Muscle of back (tissue), 11 donors: Measurements from ENCODE around the gene MKI67. TPM values are rescaled to one million over a fixed set of nuclear protein-coding genes. Genes with fewer than 3 reads are reported as not detected.
"Not testable (repeated sequence)": the region's sequence is repeated elsewhere in the genome, so short reads cannot be mapped to it uniquely, and the experiment has no call there.

Experiments
- DNase-seq, 3 donors: peaks; one replicate each; pipeline versions ENCODE4 v3.0.0 to v3.0.0-alpha.2; 2013
- polyA plus RNA-seq, 10 donors: library from polyadenylated mRNA; unstranded; fragments of 120-200 nt; gene quantifications; one replicate each; pipeline ENCODE4 v1.2.1, GENCODE V29; 2013; ENCODE audit not compliant: insufficient read length in 10 of 10

MKI67 gene
- polyA plus RNA-seq, 10 donors, result 19.5 to 59.7 (median 32.9) TPM

DNA sequence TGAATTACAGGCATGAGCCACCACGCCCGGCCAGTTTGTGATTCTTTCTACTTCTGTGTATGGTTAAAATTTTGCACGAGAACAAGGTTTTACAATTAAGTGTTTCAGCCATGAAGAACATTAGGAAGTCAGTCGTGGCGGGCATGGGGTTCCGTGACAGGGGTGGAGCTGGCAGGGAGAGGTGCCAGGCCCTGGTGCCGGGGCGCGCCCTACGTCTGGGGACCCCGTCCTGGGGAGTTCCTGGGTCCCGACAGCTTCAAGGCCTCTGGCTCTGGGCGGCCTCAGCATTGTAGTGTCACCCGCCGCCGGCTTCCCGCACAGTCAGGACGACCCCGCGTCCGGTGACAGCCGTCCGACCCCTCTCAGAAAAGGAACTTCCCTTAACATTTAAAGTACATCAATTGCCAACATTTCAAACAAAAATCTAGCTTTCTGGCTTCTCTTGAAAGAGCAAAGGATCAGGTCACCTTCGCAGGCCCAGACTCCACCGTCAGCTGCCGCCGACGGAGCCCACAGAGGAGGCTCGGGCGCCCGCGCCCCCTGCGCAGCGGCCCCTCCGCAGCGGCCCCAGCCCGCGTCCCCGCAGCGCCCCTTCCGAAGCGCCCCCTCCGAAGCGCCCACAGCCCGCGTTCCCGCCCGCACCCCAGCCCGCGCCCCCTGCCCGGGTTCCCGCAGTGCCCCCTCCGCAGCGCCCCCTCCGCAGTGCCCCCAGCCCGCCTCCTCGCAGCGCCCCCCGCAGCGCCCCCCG lies 23.2 kb upstream of the MKI67 start:
- no peak for DNase-seq

DNA sequence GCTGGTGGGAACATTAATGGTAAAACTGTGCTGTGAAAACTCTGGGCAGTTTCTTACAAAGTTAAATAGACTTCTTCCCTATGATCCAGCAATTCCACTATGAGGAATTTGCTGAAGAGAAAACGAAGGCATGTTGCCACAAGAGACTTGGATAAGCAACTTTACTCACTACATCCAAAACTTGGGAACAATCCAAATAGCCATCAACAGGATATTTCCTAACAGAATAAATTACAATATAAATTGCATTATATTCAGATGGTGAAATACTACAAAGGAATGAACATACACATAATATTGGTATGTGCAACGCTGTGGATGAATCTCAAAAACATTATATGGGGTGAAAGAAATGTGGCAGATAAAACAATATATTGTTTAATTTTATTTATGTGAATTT lies 21.4 kb upstream of the MKI67 start:
- DNase-seq, result peak; percentile 38 to 93 (median 68)

- no peak for DNase-seq
Measured at GRCh38 chr10:128147064-128147463, 20.8 kb upstream of the MKI67 start.

DNA sequence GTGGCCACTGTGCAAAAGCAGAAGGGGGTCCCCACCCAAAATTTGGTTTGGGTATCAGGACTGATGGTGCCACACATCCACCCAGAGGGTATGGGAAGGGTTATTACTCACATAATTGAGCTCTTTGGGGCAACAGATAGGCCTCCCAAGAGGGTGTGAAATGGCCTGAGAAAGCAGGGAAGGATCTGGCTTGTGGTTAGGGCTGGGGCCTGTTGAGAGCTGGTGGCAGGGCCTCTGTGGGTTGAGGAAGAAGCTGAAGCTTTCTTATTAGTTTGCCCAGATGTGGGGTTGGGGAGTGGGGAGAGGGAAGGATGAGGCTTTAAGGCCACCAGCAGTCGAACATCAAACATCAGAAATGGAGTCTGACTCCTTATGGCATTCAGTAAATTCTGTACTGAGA lies 18.3 kb upstream of the MKI67 start:
- DNase-seq, result no peak

GRCh38 chr10:128143531-128143930 lies 17.3 kb upstream of the MKI67 start:
- DNase-seq, result no peak

GRCh38 chr10:128140425-128140824 lies 14.2 kb upstream of the MKI67 start:
- no peak for DNase-seq

DNA sequence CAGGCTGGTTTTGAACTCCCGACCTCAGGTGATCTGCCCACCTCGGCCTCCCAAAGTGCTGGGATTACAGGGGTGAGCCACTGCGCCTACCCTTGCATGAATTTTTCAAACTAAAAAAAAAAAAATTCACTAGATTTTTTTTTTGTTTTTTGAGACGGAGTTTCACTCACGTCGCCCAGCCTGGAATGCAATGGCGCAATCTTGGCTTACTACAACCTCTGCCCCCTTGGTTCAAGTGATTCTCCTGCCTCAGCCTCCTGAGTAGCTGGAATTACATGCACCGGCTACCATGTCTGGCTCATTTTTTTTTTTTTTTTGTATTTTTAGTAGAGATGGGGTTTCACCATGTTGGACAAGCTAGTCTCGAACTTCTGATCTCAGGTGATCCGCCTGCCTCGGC lies 12.2 kb upstream of the MKI67 start:
- not testable (repeated sequence) for DNase-seq

GRCh38 chr10:128137877-128138276 lies 11.7 kb upstream of the MKI67 start:
- no peak for DNase-seq

GRCh38 chr10:128130051-128130450 lies 3.8 kb upstream of the MKI67 start:
- DNase-seq, result no peak

- DNase-seq, result no peak
Measured at GRCh38 chr10:128128582-128128981, 2.4 kb upstream of the MKI67 start.

- no peak for DNase-seq
Measured at GRCh38 chr10:128125416-128125943, 743 bp downstream of the MKI67 start.

DNA sequence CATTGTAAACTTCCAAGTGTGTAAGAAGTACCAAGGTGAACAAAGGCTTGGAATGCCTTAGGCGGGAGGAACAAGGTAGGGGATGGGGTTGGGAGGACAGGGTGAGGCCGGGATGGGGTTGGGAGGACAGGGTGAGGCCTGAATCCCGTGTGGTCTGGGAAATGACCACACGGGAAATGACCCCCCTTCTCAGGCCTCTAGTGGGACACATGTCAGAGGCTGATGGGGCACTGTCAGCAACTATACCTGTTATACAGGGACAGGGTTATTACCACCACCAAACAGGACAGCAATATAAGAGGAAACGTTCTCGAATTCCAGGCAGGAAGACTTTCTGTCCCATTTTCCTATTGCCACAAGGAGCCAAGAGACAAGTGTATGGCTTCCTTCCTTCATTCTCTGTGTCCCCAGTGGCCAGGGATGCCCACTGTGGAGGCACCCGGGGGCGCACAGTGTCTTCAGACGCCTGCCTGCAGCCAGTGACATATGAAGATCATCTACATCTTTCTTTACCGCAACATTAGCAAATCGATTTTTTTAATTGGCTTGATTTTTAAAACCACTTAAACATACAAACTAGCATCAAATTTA lies 1.3 kb downstream of the MKI67 start:
- no peak for DNase-seq

DNA sequence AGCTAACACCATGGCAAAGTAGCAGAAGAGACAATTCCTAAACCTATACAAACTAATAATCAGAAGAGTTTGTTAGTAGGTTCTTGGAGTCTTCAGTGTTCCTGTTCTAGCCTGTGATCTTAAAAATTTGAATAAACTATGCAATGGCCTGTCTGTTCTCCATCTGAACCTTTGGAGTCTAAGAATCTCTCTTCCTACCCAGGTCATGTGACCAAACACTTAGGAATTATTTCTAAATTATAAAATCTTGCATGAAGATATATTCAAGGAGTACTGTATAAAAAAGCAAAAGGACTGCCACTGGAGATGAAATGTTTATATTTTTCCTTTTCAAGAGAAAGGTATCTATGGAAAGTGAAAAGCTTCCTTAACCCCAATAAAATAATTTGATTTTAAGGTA lies 2.4 kb downstream of the MKI67 start:
- DNase-seq, result no peak

GRCh38 chr10:128122931-128123330 lies 3.3 kb downstream of the MKI67 start:
- no peak for DNase-seq

GRCh38 chr10:128121750-128122412 lies 4.3 kb downstream of the MKI67 start:
- DNase-seq, result no peak

DNA sequence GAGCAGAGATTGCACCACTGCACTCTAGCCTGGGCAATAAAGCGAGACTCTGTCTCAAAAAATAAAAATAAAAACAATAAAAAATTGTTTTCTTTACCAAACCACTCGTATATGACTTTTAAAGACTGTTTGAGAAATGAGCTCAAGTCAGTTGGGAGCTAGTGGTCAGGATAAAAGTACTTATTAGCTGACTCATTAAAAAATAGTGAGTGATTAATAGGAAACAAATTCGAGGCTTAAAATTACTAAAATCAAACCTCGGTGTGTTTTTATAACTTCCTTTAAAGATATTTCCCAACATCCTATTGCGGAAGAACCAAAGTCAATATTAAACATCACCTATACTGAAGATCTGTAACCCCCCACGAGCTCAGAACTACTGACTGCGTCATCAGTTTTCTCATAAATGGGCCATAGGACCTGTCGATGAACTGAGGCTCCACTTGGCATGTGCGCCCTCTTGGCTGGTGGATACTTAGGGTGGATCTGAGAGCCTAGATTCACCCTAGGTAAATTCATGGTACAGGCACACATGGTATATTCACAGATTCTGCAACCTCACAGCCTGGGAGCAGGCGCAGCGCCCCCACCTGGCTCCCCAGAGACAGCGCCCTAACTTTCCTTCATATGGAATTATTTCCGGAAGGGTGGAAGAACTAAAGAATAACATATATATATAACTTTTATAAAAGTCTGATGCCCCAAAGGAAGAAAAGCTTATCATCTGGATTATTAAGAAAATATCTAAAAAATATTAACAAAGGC lies 9.2 kb downstream of the MKI67 start:
- no peak for DNase-seq

DNA sequence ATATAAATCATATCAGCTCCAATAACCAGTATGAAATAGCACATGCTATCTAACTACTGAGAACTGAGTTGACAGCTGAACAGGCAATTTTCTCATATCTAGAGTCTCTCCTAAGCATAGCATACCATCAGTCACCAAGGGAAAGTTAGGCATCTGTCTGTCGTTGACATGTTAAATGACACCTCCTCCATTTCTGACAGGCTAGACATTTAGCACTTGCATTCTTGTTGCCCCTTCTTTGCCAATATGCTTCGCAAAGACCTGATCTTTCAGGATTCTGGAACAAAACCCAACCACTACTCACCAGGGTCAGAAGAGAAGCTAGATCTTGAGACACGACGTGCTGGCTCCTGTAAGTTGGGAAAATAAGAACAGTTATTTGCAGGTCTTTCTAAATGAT lies 10.0 kb downstream of the MKI67 start:
- no peak for DNase-seq

GRCh38 chr10:128115356-128115755 lies 10.9 kb downstream of the MKI67 start:
- DNase-seq, result no peak

DNA sequence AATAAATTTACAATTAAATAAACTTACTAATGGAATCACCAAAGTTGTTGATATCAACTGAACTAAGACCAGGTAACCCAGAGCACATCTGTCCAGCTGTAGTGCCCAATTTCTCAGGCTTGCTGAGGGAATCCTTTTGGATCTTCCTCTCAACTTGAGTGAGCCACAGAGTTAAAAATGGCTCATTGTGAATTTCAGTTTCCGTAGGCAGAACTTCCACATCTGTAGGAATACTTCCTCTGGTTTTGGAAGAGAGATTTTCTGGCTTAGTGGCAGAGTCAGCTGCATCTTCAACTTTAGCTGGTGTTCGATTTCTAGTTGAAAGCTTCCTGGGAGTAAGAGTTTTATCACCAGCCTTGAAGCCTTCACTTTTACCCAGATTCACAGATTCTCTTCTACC lies 11.3 kb downstream of the MKI67 start:
- no peak for DNase-seq

DNA sequence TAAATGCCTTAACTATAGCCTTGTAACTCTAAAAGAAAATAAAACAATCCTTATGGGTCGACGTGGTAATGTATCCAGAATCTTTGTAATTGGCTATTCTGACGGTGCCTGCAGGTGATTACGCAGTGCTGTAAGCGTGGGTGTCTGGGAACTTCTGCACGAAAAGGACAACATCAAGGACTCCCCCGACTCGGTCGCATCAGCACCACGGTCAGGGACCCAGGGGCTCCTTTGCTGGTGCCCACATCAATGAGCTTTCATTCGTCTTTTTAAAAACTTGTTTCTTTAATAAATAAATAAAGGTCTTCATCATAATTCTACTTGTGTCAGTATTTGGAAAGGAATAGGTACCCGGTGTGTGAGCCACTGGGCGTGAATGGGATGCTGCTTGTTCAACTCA lies 13.2 kb downstream of the MKI67 start:
- no peak for DNase-seq

- DNase-seq, result no peak
Measured at GRCh38 chr10:128111696-128112095, 14.5 kb downstream of the MKI67 start.

GRCh38 chr10:128110339-128110738 lies 15.9 kb downstream of the MKI67 start:
- no peak for DNase-seq
